Stimulated activated naive CD8-positive, alpha-beta T cell treated with anti-CD3 and anti-CD28 coated beads, Interleukin-15, Interleukin-2, amounts not matched to agents 100 ng/mL and 50 ng/mL, for 24 hours (primary cell): ENCODE data around the gene KLF16.

Experiments used
- H3K27ac Mint-ChIP-seq: one replicate; pipeline ENCODE4 v1.8.0; 2021; ENCODE audit warnings: mild to moderate bottlenecking, mixed read lengths
- H3K27me3 Mint-ChIP-seq: one replicate; pipeline ENCODE4 v1.8.0; 2021; ENCODE audit warnings: mixed read lengths
- H3K36me3 Mint-ChIP-seq: one replicate; pipeline ENCODE4 v1.8.0; 2021; ENCODE audit warnings: low read depth, mixed read lengths
- H3K4me1 Mint-ChIP-seq: one replicate; pipeline ENCODE4 v1.8.0; 2021; ENCODE audit warnings: low read depth, mixed read lengths
- H3K4me3 Mint-ChIP-seq: one replicate; pipeline ENCODE4 v1.8.0; 2021; ENCODE audit warnings: mild to moderate bottlenecking, mixed read lengths
- H3K9me3 Mint-ChIP-seq: one replicate; pipeline ENCODE4 v1.8.0; 2021; ENCODE audit warnings: mixed read lengths

KLF16 gene

GRCh38 chr19:1837222-1837565 lies 26.2 kb downstream of the KLF16 start:
- H3K27ac Mint-ChIP-seq = no peak overlapping the region
- H3K4me3 Mint-ChIP-seq = no peak overlapping the region

GRCh38 chr19:1836458-1837221 lies 26.7 kb downstream of the KLF16 start:
- H3K27me3 Mint-ChIP-seq = no peaks in the 10 kb centered on the region
- no peaks in the 10 kb centered on the region for H3K9me3 Mint-ChIP-seq
- H3K4me1 Mint-ChIP-seq = peaks cover 10% of the 10 kb centered on the region
- H3K27ac Mint-ChIP-seq = no peak overlapping the region
- H3K4me3 Mint-ChIP-seq = no peak overlapping the region
- H3K36me3 Mint-ChIP-seq = no peaks in the 10 kb centered on the region

More at GRCh38 chr19:1837222-1837565, 26.2 kb downstream of the KLF16 start:
- H3K9me3 Mint-ChIP-seq = no peaks in the 10 kb centered on the region
- H3K4me1 Mint-ChIP-seq = peaks cover 11% of the 10 kb centered on the region
- no peaks in the 10 kb centered on the region for H3K36me3 Mint-ChIP-seq
- no peaks in the 10 kb centered on the region for H3K27me3 Mint-ChIP-seq

GRCh38 chr19:1833540-1833939 lies 29.8 kb downstream of the KLF16 start:
- Mint-ChIP-seq H3K4me3 (no peak overlapping the region), H3K4me1 (no peaks in the 10 kb centered on the region), H3K36me3 (no peaks in the 10 kb centered on the region), H3K27ac (no peak overlapping the region), H3K27me3 (no peaks in the 10 kb centered on the region), H3K9me3 (no peaks in the 10 kb centered on the region)

DNA sequence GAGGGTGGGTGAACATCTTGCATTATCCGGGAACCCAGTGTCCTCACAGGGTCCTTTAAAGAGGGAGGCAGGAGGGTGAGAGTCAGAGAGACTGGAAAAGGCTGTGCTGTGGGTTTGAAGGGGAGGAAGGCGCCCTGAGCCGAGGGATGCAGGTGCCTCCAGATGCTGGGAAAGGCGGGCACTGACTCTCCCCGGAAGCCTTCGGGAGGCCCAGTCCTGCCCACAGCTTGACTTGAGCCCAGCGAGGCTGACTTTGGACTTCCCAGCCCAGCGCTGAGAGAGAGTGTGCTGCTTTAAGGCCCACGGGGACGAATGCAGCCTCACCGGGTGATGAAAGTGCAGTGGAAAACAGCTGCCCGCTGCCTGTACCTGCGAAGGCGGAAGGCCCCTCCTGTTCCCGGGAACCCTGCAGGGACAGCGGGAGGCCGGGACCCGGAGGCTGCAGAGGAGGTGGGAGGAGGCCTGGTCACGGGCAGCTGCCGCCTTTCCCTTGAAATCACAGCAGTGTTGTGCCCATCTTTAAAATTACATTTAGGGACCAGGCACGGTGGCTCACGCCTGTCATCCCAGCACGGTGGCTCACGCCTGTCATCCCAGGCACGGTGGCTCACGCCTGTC lies 31.2 kb downstream of the KLF16 start:
- Mint-ChIP-seq H3K4me3 (no peak overlapping the region), H3K27ac (no peak overlapping the region), H3K4me1 (no peaks in the 10 kb centered on the region), H3K36me3 (no peaks in the 10 kb centered on the region), H3K27me3 (no peaks in the 10 kb centered on the region), H3K9me3 (no peaks in the 10 kb centered on the region)

- H3K36me3 Mint-ChIP-seq = peaks cover under 1% of the 10 kb centered on the region
- no peak overlapping the region for H3K27ac Mint-ChIP-seq
- H3K9me3 Mint-ChIP-seq = no peaks in the 10 kb centered on the region
- H3K27me3 Mint-ChIP-seq = no peaks in the 10 kb centered on the region
- no peak overlapping the region for H3K4me3 Mint-ChIP-seq
- H3K4me1 Mint-ChIP-seq = no peaks in the 10 kb centered on the region
Observed at GRCh38 chr19:1830978-1831377, 32.4 kb downstream of the KLF16 start.

DNA sequence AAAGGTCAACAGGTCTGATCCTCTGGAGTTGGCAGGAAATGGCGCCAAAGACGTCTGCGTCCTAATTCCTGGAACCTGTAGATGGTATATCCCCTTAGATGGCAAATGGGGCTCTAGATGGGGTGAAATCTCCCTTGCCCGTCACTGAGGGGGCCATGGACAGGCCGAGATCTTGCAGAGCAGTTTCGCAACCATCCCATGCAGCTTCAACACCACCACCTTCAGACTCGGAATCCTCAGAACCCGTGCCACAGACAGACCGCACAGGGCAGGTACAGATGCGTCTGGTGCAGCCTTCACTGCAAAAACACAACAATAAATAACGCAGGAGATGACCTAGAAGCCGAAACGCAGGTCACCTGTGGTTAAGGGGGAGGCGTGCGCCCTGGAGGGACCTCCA lies 32.8 kb downstream of the KLF16 start:
- Mint-ChIP-seq H3K27me3 (no peaks in the 10 kb centered on the region), H3K4me1 (no peaks in the 10 kb centered on the region), H3K9me3 (no peaks in the 10 kb centered on the region), H3K4me3 (no peak overlapping the region), H3K36me3 (peaks cover 4% of the 10 kb centered on the region), H3K27ac (no peak overlapping the region)

DNA sequence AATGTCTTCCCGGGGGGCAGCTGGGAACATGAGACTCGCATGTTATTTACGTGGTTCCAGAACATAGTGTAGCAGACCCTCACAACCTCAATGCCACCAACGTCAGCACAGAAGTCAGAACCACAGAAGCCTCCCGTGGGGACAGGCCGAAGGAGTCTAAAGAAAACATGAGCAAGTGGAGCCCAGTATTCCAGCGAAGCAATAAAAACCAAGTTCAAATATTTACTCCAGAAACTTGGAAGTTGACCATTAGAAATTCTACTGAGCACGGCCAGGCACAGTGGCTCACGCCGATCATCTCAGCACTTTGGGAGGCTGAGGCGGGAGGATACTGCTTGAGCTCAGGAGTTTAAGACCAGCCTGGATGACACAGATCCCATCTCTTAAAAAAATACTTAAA lies 33.4 kb downstream of the KLF16 start:
- Mint-ChIP-seq H3K36me3 (peaks cover 4% of the 10 kb centered on the region), H3K4me1 (no peaks in the 10 kb centered on the region), H3K27ac (no peak overlapping the region), H3K4me3 (no peak overlapping the region), H3K27me3 (no peaks in the 10 kb centered on the region), H3K9me3 (no peaks in the 10 kb centered on the region)

DNA sequence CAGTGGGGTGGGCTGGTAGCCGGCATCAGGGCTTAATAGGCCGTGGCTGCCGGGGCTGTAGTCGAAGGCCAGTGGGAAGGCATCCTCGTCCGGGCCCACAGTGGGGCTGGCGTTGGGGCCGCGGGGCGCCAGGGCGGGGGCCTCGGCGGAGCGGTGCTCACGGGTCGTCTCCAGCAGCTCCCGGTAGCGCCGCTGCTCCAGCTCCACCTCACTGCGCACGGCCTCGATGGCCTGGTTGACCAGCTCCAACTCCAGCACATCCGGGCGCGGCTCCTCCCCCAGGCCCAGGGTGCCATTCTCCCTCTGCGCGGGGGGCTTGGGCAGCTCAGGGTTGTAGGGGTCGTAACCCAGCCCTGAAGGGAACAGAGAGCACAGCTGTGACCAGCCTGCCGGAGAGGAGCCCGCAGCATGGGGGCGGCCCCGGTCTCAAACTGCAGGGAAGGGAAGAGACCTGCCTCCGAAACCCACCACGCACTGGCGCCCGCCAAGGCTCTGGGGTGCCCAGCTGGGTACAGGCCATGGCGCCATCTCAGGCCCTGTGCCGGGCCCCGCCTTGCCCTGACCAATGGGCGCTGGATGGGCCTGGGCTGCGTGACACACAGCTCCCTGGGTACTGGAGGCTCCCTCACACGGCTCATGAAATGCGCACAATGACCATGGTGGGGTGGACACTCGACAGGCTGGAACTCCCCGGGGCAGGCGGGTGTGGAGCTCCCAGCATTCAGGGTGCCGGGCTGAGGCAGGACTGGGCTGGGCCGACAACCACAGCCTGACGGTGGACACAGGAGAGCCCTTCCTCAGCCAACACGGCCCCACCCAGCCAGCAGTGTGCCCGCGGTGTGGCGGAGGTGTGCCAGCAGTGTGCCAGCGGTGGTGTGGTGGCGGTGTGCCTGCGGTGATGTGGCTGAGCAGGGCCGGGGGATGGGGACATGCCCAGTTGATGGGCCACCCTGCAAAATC lies 34.8 kb downstream of the KLF16 start:
- H3K4me1 Mint-ChIP-seq = no peaks in the 10 kb centered on the region
- no peaks in the 10 kb centered on the region for H3K9me3 Mint-ChIP-seq
- no peaks in the 10 kb centered on the region for H3K27me3 Mint-ChIP-seq
- H3K36me3 Mint-ChIP-seq = peaks cover 8% of the 10 kb centered on the region
- H3K4me3 Mint-ChIP-seq = no peak overlapping the region
- no peak overlapping the region for H3K27ac Mint-ChIP-seq

GRCh38 chr19:1827566-1828278 lies 35.7 kb downstream of the KLF16 start:
- no peak overlapping the region for H3K4me3 Mint-ChIP-seq
- H3K27ac Mint-ChIP-seq = no peak overlapping the region
- no peaks in the 10 kb centered on the region for H3K9me3 Mint-ChIP-seq
- no peaks in the 10 kb centered on the region for H3K27me3 Mint-ChIP-seq
- H3K4me1 Mint-ChIP-seq = no peaks in the 10 kb centered on the region
- peaks cover 8% of the 10 kb centered on the region for H3K36me3 Mint-ChIP-seq

DNA sequence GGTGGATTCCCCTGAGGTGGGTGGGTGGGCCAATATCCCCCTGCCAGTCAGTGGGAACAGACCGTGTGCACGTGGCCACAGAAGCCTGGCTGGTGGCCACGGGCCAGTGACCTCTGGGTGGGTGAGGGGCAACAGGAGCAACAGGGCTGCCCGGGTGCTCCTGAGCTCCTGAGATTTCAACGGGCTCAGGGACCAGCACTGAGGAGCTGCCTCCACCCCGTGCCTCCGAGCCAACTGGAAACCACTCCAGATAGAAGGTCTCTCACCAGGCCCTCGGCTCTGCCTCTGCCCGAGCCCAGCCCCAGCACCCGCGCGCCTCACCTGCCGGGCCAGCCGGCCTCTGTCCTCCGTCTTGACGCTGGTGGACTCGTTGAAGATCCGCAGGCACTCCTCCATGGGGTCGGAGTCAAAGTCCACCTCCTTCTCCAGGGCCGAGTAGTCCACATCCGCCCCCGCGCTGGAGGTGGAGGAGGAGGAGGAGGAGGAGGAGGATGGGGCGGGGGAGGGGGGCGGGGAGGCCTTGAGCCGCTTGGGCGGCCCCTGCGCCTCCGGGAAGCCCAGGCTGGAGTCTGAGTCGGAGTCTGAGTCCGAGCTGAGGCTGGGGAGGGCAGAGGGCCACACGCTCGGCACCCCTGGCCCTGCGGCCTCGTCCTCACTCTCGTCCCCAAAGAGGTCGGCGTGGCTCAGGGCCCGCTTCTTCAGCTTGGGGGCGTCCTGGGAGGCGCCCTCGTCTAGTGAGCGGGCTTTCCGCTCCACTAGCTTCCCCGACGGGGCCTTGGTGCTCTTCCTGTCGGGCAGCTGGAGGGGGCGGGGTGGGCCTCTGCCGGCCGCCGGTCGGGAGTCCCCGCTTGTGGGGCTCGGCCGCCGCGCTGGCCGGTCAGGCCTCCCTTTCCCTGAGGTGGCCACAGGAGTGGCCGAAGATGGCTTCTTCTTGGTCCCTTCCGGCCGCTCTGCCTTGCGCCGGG lies 36.5 kb downstream of the KLF16 start:
- Mint-ChIP-seq H3K4me1 (no peaks in the 10 kb centered on the region), H3K27me3 (no peaks in the 10 kb centered on the region), H3K27ac (no peak overlapping the region), H3K9me3 (no peaks in the 10 kb centered on the region), H3K4me3 (no peak overlapping the region), H3K36me3 (peaks cover 8% of the 10 kb centered on the region)

GRCh38 chr19:1825909-1826556 lies 37.3 kb downstream of the KLF16 start:
- H3K36me3 Mint-ChIP-seq = peaks cover 8% of the 10 kb centered on the region
- no peaks in the 10 kb centered on the region for H3K4me1 Mint-ChIP-seq
- no peak overlapping the region for H3K4me3 Mint-ChIP-seq
- no peaks in the 10 kb centered on the region for H3K9me3 Mint-ChIP-seq
- no peaks in the 10 kb centered on the region for H3K27me3 Mint-ChIP-seq
- H3K27ac Mint-ChIP-seq = no peak overlapping the region

DNA sequence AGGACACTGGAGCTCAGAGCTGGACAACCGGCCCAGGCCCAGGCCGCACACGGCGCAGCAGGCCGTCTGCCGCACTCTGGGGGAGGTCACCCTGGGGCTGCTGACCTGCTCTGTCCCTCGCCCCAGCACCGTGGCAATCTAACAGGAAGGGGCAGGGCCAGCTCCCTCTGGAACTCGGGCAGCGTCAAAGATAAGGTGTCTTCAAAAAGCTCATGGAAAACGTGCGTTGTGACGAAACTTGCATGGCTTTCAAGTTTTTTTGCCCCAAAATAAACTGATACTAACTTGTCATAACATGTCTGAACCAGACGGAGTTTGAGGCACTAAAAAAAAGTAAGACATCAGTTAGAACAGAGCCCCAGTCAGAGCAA lies 39.1 kb downstream of the KLF16 start:
- no peaks in the 10 kb centered on the region for H3K4me1 Mint-ChIP-seq
- peaks cover 14% of the 10 kb centered on the region for H3K36me3 Mint-ChIP-seq
- no peak overlapping the region for H3K27ac Mint-ChIP-seq
- H3K9me3 Mint-ChIP-seq = no peaks in the 10 kb centered on the region
- H3K27me3 Mint-ChIP-seq = no peaks in the 10 kb centered on the region
- H3K4me3 Mint-ChIP-seq = no peak overlapping the region

DNA sequence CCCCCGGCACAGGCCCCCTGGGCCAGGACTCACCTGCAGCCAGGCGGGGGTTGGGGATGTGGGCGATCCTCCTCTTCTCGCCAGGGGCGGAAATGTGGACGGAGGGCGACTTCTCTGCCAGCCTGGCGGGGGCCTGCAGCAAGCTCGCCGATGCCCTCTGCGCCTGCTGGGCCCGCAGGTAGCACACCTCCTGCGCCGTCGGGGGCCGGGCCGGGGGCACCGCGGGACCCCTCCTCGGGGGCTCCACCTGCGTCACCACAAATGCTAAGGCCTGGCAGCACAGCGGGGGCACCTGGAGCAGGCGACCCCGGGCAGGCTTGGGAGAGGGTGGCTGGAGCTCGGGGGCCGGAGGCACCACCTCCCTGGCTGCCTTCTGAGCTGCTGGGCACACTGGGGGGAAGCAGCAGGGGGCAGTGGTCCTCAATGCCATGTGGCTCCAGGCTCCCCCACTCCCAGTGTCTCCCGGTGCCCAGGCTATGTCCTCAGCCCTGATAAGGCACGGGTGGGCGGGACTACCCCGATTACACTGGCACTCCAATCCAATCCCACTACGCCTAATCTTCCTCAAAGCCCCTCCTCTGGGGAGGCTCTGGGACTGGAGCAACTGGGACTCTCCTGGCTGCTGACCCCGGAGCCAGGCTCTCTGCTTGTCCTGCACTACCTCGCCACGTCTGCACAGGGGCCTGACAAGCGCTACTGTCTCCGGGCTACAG lies 39.7 kb downstream of the KLF16 start:
- Mint-ChIP-seq H3K9me3 (no peaks in the 10 kb centered on the region), H3K27me3 (no peaks in the 10 kb centered on the region), H3K4me1 (no peaks in the 10 kb centered on the region), H3K27ac (no peak overlapping the region), H3K36me3 (peaks cover 14% of the 10 kb centered on the region), H3K4me3 (no peak overlapping the region)
